ENCODE results near the gene FOXJ2.

Gene FOXJ2

GRCh38 chr12:8052679-8053078 is 20.2 kb downstream of the FOXJ2 start:
- TF ChIP-seq, protein P1, sequence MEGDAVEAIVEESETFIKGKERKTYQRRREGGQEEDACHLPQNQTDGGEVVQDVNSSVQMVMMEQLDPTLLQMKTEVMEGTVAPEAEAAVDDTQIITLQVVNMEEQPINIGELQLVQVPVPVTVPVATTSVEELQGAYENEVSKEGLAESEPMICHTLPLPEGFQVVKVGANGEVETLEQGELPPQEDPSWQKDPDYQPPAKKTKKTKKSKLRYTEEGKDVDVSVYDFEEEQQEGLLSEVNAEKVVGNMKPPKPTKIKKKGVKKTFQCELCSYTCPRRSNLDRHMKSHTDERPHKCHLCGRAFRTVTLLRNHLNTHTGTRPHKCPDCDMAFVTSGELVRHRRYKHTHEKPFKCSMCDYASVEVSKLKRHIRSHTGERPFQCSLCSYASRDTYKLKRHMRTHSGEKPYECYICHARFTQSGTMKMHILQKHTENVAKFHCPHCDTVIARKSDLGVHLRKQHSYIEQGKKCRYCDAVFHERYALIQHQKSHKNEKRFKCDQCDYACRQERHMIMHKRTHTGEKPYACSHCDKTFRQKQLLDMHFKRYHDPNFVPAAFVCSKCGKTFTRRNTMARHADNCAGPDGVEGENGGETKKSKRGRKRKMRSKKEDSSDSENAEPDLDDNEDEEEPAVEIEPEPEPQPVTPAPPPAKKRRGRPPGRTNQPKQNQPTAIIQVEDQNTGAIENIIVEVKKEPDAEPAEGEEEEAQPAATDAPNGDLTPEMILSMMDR (IDR thresholded peaks at IDR 0.05; ENCODE audit: low read length, missing control alignments): no peak
- H3K4me3 ChIP-seq (replicated peaks; ENCODE audit: low read depth, low read length): no peak overlapping the region
- no peak for DNase-seq (ENCODE audit: low read depth)

- TF ChIP-seq, protein P1 (IDR thresholded peaks at IDR 0.05; ENCODE audit: low read length, missing control alignments): no peak
- no peak for DNase-seq (ENCODE audit: low read depth)
- no peak overlapping the region for H3K4me3 ChIP-seq (replicated peaks; ENCODE audit: low read depth, low read length)
Observed at GRCh38 chr12:8054816-8055215, 22.3 kb downstream of the FOXJ2 start.

DNA sequence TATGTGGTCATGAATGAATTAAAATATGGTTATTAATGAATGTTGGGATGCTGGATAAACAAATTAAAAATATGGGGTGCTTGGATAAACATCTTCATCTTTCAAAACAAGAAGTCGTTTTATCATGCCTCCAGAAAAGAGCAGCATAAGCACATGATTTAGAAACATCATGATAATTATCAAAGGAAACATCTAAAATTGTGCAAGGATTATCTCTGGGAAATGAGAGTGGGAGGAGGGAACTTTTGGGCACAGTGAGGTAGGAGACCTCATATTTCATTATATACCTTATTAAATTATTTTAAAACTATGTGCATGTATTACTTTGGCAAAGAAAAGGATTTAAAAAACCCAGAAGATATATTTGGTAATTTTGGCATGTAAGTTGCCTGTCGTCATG is 24.8 kb downstream of the FOXJ2 start:
- no peak overlapping the region for H3K4me3 ChIP-seq (replicated peaks; ENCODE audit: low read depth, low read length)
- no peak for DNase-seq (ENCODE audit: low read depth)
- TF ChIP-seq, protein P1 (IDR thresholded peaks at IDR 0.05; ENCODE audit: low read length, missing control alignments): no peak

GRCh38 chr12:8057839-8058238 is 25.3 kb downstream of the FOXJ2 start:
- TF ChIP-seq, protein P1 (IDR thresholded peaks at IDR 0.05; ENCODE audit: low read length, missing control alignments): no peak
- H3K4me3 ChIP-seq (replicated peaks; ENCODE audit: low read depth, low read length): no peak overlapping the region
- peak; percentile 89 for DNase-seq (ENCODE audit: low read depth)

DNA sequence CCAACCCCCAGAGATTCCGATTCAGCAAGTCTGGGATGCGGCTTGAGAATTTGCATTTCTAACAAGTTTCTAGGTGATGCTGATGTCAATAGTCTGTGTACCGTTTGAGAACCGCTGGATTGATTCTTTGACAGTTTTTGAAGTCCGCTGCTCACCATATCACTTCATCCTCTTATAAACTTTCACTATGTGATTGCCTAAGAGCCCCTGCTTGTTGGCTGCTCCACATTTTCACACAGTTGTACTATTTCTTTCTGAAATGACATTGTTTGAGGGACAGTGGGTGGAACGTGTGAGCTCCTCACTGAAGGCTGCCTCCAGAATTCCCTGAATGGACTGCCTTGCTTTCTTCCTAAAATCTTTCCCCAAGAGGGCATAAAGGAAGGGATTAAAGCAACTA is 26.0 kb downstream of the FOXJ2 start:
- DNase-seq (ENCODE audit: low read depth): no peak
- TF ChIP-seq, protein P1 (IDR thresholded peaks at IDR 0.05; ENCODE audit: low read length, missing control alignments): no peak
- no peak overlapping the region for H3K4me3 ChIP-seq (replicated peaks; ENCODE audit: low read depth, low read length)

DNA sequence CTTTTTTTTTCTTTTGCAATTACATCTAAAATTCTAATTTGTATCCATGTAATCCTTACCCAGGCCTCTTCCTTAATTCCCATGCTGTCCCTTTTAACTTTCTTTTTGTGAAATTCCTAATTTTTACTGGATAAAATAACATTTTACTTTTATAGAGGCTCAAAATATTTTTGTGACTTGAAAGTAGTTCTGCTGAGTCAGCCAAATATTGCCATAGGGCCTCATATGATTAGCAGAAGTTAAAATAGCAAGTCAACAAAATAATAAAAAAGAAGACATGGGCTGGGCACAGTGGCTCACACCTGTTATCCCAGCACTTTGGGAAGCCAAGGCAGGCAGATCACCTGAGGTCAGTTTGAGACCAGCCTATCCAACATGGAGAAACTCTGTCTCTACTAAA is 31.6 kb downstream of the FOXJ2 start:
- TF ChIP-seq, protein P1 (IDR thresholded peaks at IDR 0.05; ENCODE audit: low read length, missing control alignments): no peak
- no peak overlapping the region for H3K4me3 ChIP-seq (replicated peaks; ENCODE audit: low read depth, low read length)
- DNase-seq (ENCODE audit: low read depth): no peak

DNA sequence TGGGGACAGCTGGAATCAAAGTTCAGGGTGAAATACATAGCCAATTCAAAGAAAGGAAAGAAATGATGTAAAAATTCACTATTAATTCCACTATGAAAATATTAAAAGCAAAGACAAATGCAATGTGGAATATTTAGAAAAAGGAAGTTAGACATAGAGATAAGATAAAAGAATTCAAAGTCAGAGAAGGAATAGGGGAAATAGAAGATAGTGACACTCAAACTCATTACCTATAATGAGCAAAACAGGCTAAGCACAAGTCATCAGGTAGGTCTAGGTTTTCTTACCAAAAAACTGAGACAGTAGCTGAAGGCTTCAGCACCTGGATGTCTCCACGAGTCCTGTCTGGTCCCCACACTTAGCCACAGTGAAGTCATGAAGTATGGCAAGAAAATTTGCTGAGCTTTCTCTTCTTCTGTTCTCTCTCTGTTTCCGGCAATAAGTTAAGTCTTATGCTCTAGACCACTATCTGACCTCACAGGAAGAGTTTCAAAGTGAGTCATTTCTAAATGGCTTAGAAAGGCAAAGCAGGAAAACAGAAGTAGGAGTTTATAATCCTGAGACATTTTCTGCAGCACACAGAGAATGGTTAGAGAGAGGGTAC is 33.6 kb downstream of the FOXJ2 start, which contains the start of gene C3AR1:
Gene C3AR1 (minus strand): TSS at position 369 of the 604 bp plus-strand sequence. CDS start 6,174 bp downstream, outside the sequence.
- peak; percentile 72 for DNase-seq (ENCODE audit: low read depth)
- peak within 1 kb of the TSS; percentile 24 for H3K4me3 ChIP-seq (replicated peaks; ENCODE audit: low read depth, low read length)
- TF ChIP-seq, protein P1 (IDR thresholded peaks at IDR 0.05; ENCODE audit: low read length, missing control alignments): no peak

Data from fibroblast of pulmonary artery (primary cell).